Parathyroid adenoma (tissue), 2 donors: Measurements from ENCODE around the gene AGR2.

Experiments used
- H2AFZ ChIP-seq: fragments of 300-600 bp; sonication (generic); one replicate; pipeline ENCODE4 v1.7.0; 2017; ENCODE audit warnings: antibody characterized with exemption, mild to moderate bottlenecking
- H3K27ac ChIP-seq: fragments of 300-600 bp; sonication (generic); one replicate; pipeline ENCODE4 v1.7.0; 2017
- H3K27me3 ChIP-seq: fragments of 300-600 bp; sonication (generic); one replicate; pipeline ENCODE4 v1.7.0; 2017; ENCODE audit warnings: low read length; ENCODE audit not compliant: control insufficient read depth, insufficient read depth
- H3K36me3 ChIP-seq: fragments of 300-600 bp; sonication (generic); one replicate; pipeline ENCODE4 v1.7.0; 2017; ENCODE audit warnings: low read length; ENCODE audit not compliant: control insufficient read depth, insufficient read depth
- H3K4me1 ChIP-seq: fragments of 300-600 bp; sonication (generic); one replicate; pipeline ENCODE4 v1.7.0; 2017; ENCODE audit warnings: control low read depth
- H3K4me2 ChIP-seq: fragments of 300-600 bp; sonication (generic); one replicate; pipeline ENCODE4 v1.7.0; 2017; ENCODE audit warnings: low read length
- H3K4me3 ChIP-seq: fragments of 300-600 bp; sonication (generic); one replicate; pipeline ENCODE4 v1.7.0; 2017; ENCODE audit warnings: low read depth, low read length
- H3K79me2 ChIP-seq: fragments of 300-600 bp; sonication (generic); one replicate; pipeline ENCODE4 v1.7.0; 2017; ENCODE audit warnings: control low read depth
- H3K9ac ChIP-seq: fragments of 300-600 bp; sonication (generic); one replicate; pipeline ENCODE4 v1.7.0; 2017; ENCODE audit warnings: mild to moderate bottlenecking
- H3K9me3 ChIP-seq: fragments of 300-600 bp; sonication (generic); one replicate; pipeline ENCODE4 v1.7.0; 2017; ENCODE audit warnings: low read length; ENCODE audit not compliant: control insufficient read depth
- CTCF ChIP-seq: fragments of 300-600 bp; sonication (generic); IDR thresholded peaks from one replicate; pipeline ENCODE4 v1.7.0; 2017; ENCODE audit warnings: antibody characterized with exemption, mild to moderate bottlenecking
- donor health status: primary hyperparathyroidism.

The AGR2 gene

GRCh38 chr7:16758631-16759611, 45.9 kb downstream of the AGR2 start:
- no peak overlapping the region for H3K9ac ChIP-seq
- H3K9me3 ChIP-seq: no peaks in the 10 kb centered on the region
- H3K4me1 ChIP-seq: peaks cover 8% of the 10 kb centered on the region
- no peak for TF ChIP-seq CTCF
- H3K4me3 ChIP-seq: no peak overlapping the region
- no peak overlapping the region for H3K4me2 ChIP-seq
- H2AFZ ChIP-seq: no peak overlapping the region
- peaks cover 18% of the 10 kb centered on the region for H3K79me2 ChIP-seq
- no peaks in the 10 kb centered on the region for H3K36me3 ChIP-seq
- H3K27me3 ChIP-seq: no peaks in the 10 kb centered on the region
- no peak overlapping the region for H3K27ac ChIP-seq

- Histone ChIP-seq H3K27ac (no peak overlapping the region), H3K9me3 (no peaks in the 10 kb centered on the region), H3K79me2 (peaks cover 13% of the 10 kb centered on the region), H2AFZ (no peak overlapping the region), H3K36me3 (no peaks in the 10 kb centered on the region), H3K27me3 (no peaks in the 10 kb centered on the region), H3K4me1 (peaks cover 8% of the 10 kb centered on the region), H3K4me2 (no peak overlapping the region), H3K4me3 (no peak overlapping the region), H3K9ac (no peak overlapping the region)
- TF ChIP-seq CTCF: no peak
Observed at GRCh38 chr7:16758036-16758435, 46.8 kb downstream of the AGR2 start.

- Histone ChIP-seq H2AFZ (peak overlapping the region; percentile 94), H3K9ac (no peak overlapping the region), H3K4me3 (no peak overlapping the region), H3K9me3 (no peaks in the 10 kb centered on the region), H3K79me2 (peaks cover 9% of the 10 kb centered on the region), H3K4me1 (peaks cover 8% of the 10 kb centered on the region), H3K36me3 (no peaks in the 10 kb centered on the region), H3K4me2 (no peak overlapping the region), H3K27ac (peak overlapping the region; percentile 79), H3K27me3 (no peaks in the 10 kb centered on the region)
- no peak for TF ChIP-seq CTCF
Observed at GRCh38 chr7:16755397-16755796, 49.4 kb downstream of the AGR2 start.

GRCh38 chr7:16754856-16755317, 49.9 kb downstream of the AGR2 start:
- Histone ChIP-seq H3K4me2 (no peak overlapping the region), H3K27me3 (no peaks in the 10 kb centered on the region), H3K36me3 (no peaks in the 10 kb centered on the region), H3K27ac (peak overlapping the region; percentile 79), H3K9ac (no peak overlapping the region), H3K4me1 (peaks cover 8% of the 10 kb centered on the region), H3K9me3 (no peaks in the 10 kb centered on the region), H3K4me3 (no peak overlapping the region), H3K79me2 (peaks cover 9% of the 10 kb centered on the region), H2AFZ (peak overlapping the region; percentile 94)
- TF ChIP-seq CTCF: no peak
